ENCODE measurements around the gene CWC15. TPM values are rescaled to one million over a fixed set of nuclear protein-coding genes. Genes with fewer than 3 reads are reported as not detected.

Gene CWC15
- total and polyA plus RNA-seq, 10 of the 15 experiments (the other 5 are each of a cell fraction or from before 2014, with no cell fraction given): 43.3 to 142 (median 75.1) TPM

- ChIA-PET CTCF (no interaction called here), POLR2A (no interaction called here), RAD21 (ENCODE audit: unreplicated experiment) (no interaction called here), SMC1A (ENCODE audit: uncharacterized antibody, unreplicated experiment) (no interaction called here)
- H3K4me1 ChIP-seq (ENCODE audit: control insufficient read depth, insufficient read depth, low read length): no peaks in the 10 kb centered on the region
- no peaks in the 10 kb centered on the region for H3K79me2 ChIP-seq (ENCODE audit: control insufficient read depth, insufficient read depth, low read length)
- H3K27me3 ChIP-seq (replicated peaks in 1 of 2; ENCODE audit: control insufficient read depth in 2 of 2, insufficient read depth in 2 of 2, low read length in 1 of 2): no peaks in the 10 kb centered on the region; a peak in 1 of 4 replicates
- ATAC-seq (no peak), DNase-seq (ENCODE audit: low read depth, low spot score) (no peak), FAIRE-seq (no peak)
- no peak overlapping the region for H3K27ac ChIP-seq (ENCODE audit: control insufficient read depth, insufficient read depth)
- intact Hi-C loops (cut with micrococcal nuclease; ENCODE audit: unreplicated experiment): no loop called here
- H3K4me2 ChIP-seq (ENCODE audit: control insufficient read depth, insufficient read depth): no peak overlapping the region
- no peak overlapping the region for H2AFZ ChIP-seq (ENCODE audit: control insufficient read depth, low read depth, low read length)
- no TSS peak for BruUV-seq (replicated peaks)
- H4K20me1 ChIP-seq (ENCODE audit: control insufficient read depth, insufficient read depth): no peaks in the 10 kb centered on the region
- no peak for TF ChIP-seq KAT2A (conservative IDR thresholded peaks at IDR 0.05; ENCODE audit: control insufficient read depth, low read depth, low read length)
- TF ChIP-seq IRF3 (IDR thresholded peaks at IDR 0.05): no peak
- TF ChIP-seq, protein P1, sequence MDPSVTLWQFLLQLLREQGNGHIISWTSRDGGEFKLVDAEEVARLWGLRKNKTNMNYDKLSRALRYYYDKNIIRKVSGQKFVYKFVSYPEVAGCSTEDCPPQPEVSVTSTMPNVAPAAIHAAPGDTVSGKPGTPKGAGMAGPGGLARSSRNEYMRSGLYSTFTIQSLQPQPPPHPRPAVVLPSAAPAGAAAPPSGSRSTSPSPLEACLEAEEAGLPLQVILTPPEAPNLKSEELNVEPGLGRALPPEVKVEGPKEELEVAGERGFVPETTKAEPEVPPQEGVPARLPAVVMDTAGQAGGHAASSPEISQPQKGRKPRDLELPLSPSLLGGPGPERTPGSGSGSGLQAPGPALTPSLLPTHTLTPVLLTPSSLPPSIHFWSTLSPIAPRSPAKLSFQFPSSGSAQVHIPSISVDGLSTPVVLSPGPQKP (IDR thresholded peaks at IDR 0.05; ENCODE audit: low read depth, low read length): no peak
- TF ChIP-seq EP300 (IDR thresholded peaks at IDR 0.05; ENCODE audit: borderline replicate concordance in 1 of 2, control insufficient read depth in 1 of 2, low read depth in 2 of 2, low read length in 2 of 2): no peak
- no peak for TF ChIP-seq DPF2 (IDR thresholded peaks at IDR 0.05)
- TF ChIP-seq MAX (IDR thresholded peaks at IDR 0.05; ENCODE audit: low read depth, low read length): no peak
- TF ChIP-seq CBX3 (IDR thresholded peaks at IDR 0.05; ENCODE audit: borderline replicate concordance, low read depth): no peak
- no peak for TF ChIP-seq ZNF274 (IDR thresholded peaks at IDR 0.05; ENCODE audit: insufficient read depth, insufficient read length)
- TF ChIP-seq TCF7 (IDR thresholded peaks at IDR 0.05; ENCODE audit: borderline replicate concordance): no peak
- TF ChIP-seq E4F1 (IDR thresholded peaks at IDR 0.05; ENCODE audit: borderline replicate concordance, partially characterized antibody): no peak
- in situ Hi-C loops (cut with MboI): no loop called here
- no peak overlapping the region for H3K9ac ChIP-seq (ENCODE audit: control insufficient read depth, insufficient read depth, low read length)
- H3K36me3 ChIP-seq (ENCODE audit: control insufficient read depth in 2 of 2, insufficient read depth in 2 of 2, low read length in 1 of 2): no peaks in the 10 kb centered on the region
- H3K4me3 ChIP-seq: no peak overlapping the region
- no peaks in the 10 kb centered on the region; the same call in 1 of the 3 replicates for H3K9me3 ChIP-seq (replicated peaks; ENCODE audit: control insufficient read depth, insufficient read depth, low read length)
Measured at GRCh38 chr11:94926271-94926625, 47.1 kb downstream of the CWC15 start.
